Caco-2 (cell line): ENCODE results near the gene NOTCH1. TPM values are rescaled to one million over a fixed set of nuclear protein-coding genes. Genes with fewer than 3 reads are reported as not detected.

ENCODE experiments used
- BruUV-seq: library from RNA; stranded (reverse); fragments of 400-500 nt; replicated peaks from 2 replicates; lab custom pipeline; 2021; lab: Mats Ljungman, UMichigan
- CTCF ChIA-PET: fragments of 300-600 bp; sonication (Branson Sonifier 250); formaldehyde crosslinking; loops from one replicate; lab custom pipeline; 2022; ENCODE audit warnings: antibody characterized with exemption; lab: Charles Lee
- POLR2A ChIA-PET: fragments of 300-600 bp; sonication (Branson Sonifier 250); formaldehyde crosslinking; loops from one replicate; lab custom pipeline; 2022; ENCODE audit warnings: antibody characterized with exemption; lab: Charles Lee
- DNase-seq, 2 experiments: peaks; one replicate each; pipeline versions ENCODE4 v3.0.0 to v3.0.0-alpha.2; 2020 to 2022
- H3K27me3 ChIP-seq: replicated peaks from 2 replicates; pipeline ENCODE4 v1.6.0; 2011; ENCODE audit warnings: low read length; ENCODE audit not compliant: control insufficient read depth, insufficient read depth
- H3K36me3 ChIP-seq: 2 replicates; pipeline ENCODE4 v1.5.1; 2011; ENCODE audit warnings: low read length; ENCODE audit not compliant: control insufficient read depth, insufficient read depth
- H3K4me1 ChIP-seq: fragments of 250-450 bp; sonication (Bioruptor Pico); 2 replicates; pipeline ENCODE4 v1.5.1; 2020; ENCODE audit warnings: mild to moderate bottlenecking
- H3K4me3 ChIP-seq: 2 replicates; pipeline ENCODE4 v1.5.1; 2011; ENCODE audit warnings: low read depth, mild to moderate bottlenecking, control low read depth, low read length
- H3K9me3 ChIP-seq: fragments of 250-450 bp; sonication (Bioruptor Pico); 2 replicates; pipeline ENCODE4 v1.5.1; 2020; ENCODE audit warnings: mild to moderate bottlenecking, moderate library complexity
- H3K27ac Mint-ChIP-seq: one replicate; pipeline ENCODE4 v1.8.0; 2022; ENCODE audit warnings: mixed read lengths; ENCODE audit not compliant: unreplicated experiment
- H3K27me3 Mint-ChIP-seq: one replicate; pipeline ENCODE4 v1.8.0; 2022; ENCODE audit warnings: mixed read lengths; ENCODE audit not compliant: insufficient read depth, unreplicated experiment
- H3K36me3 Mint-ChIP-seq: one replicate; pipeline ENCODE4 v1.8.0; 2022; ENCODE audit warnings: mild to moderate bottlenecking, mixed read lengths; ENCODE audit not compliant: insufficient read depth, unreplicated experiment
- H3K4me1 Mint-ChIP-seq: one replicate; pipeline ENCODE4 v1.8.0; 2022; ENCODE audit warnings: low read depth, mixed read lengths; ENCODE audit not compliant: unreplicated experiment
- H3K4me3 Mint-ChIP-seq: one replicate; pipeline ENCODE4 v1.8.0; 2022; ENCODE audit warnings: mild to moderate bottlenecking, moderate library complexity, mixed read lengths; ENCODE audit not compliant: unreplicated experiment
- H3K9me3 Mint-ChIP-seq: one replicate; pipeline ENCODE4 v1.8.0; 2022; ENCODE audit warnings: mixed read lengths; ENCODE audit not compliant: unreplicated experiment
- CTCF ChIP-seq, 2 experiments: fragments of 200-600 bp in 1 of 2; IDR thresholded peaks; 1 replicate in 1 of 2; 2 replicates in 1 of 2; pipeline versions ENCODE4 v1.5.1 to v1.8.0; 2011 to 2022; ENCODE audit warnings: antibody characterized with exemption in 1 of 2, control low read depth in 1 of 2, inconsistent platforms in 1 of 2, low read depth in 1 of 2, low read length in 1 of 2, mild to moderate bottlenecking in 1 of 2, moderate library complexity in 1 of 2; ENCODE audit not compliant: insufficient read depth in 1 of 2, severe bottlenecking in 1 of 2, unreplicated experiment in 1 of 2
- intact Hi-C: fragments of 100-400 bp; cut with micrococcal nuclease; formaldehyde crosslinking; loops from one replicate; pipeline ENCODE4 v1.10.0; 2022; ENCODE audit not compliant: unreplicated experiment
- total RNA-seq: library from RNA; stranded (reverse); gene quantifications from 2 replicates; pipeline ENCODE4 v1.2.3, GENCODE V29; 2022

The NOTCH1 gene
- total RNA-seq, 1 experiment from 2014 or later, result 6.3 TPM

GRCh38 chr9:136571531-136571930 is 25.7 kb upstream of the NOTCH1 start:
- Mint-ChIP-seq H3K9me3 (no peaks in the 10 kb centered on the region), H3K27ac (peak overlapping the region; percentile 97), H3K4me1 (peaks cover 29% of the 10 kb centered on the region), H3K4me3 (peak overlapping the region; percentile 70), H3K36me3 (peaks cover 6% of the 10 kb centered on the region), H3K27me3 (no peaks in the 10 kb centered on the region)
- H3K36me3 ChIP-seq, result no peaks in the 10 kb centered on the region
- peaks cover 58% of the 10 kb centered on the region for H3K4me1 ChIP-seq
- H3K9me3 ChIP-seq, result no peaks in the 10 kb centered on the region
- POLR2A ChIA-PET, result interaction anchor here (0.6 kb wide), 1 partner anchor 17 kb away, joined by 16 read pairs; no protein-coding TSS in a partner anchor
- no peaks in the 10 kb centered on the region for H3K27me3 ChIP-seq
- DNase-seq, result peak in 1 of 2 experiments; percentile 28
- TSS peak; percentile 83 for BruUV-seq
- intact Hi-C loops, result no loop called here
- CTCF ChIA-PET, result interaction anchor here (1.1 to 1.8 kb wide), 3 partner anchors 15 to 86 kb away, joined by 3 to 7 read pairs (median 4); no protein-coding TSS in a partner anchor
- TF ChIP-seq CTCF (IDR thresholded peaks at IDR 0.05; ENCODE audit: insufficient read depth in 1 of 2, low read depth in 1 of 2, low read length in 1 of 2, severe bottlenecking in 1 of 2, unreplicated experiment in 1 of 2), result no peak
- H3K4me3 ChIP-seq, result no peak overlapping the region

- no peaks in the 10 kb centered on the region for H3K36me3 ChIP-seq
- intact Hi-C loops, result no loop called here
- Mint-ChIP-seq H3K27ac (peak overlapping the region; percentile 97), H3K27me3 (no peaks in the 10 kb centered on the region), H3K9me3 (no peaks in the 10 kb centered on the region), H3K4me3 (peak overlapping the region; percentile 70), H3K4me1 (peaks cover 29% of the 10 kb centered on the region), H3K36me3 (peaks cover 6% of the 10 kb centered on the region)
- ChIA-PET CTCF (interaction anchor here (1.1 to 1.8 kb wide), 3 partner anchors 15 to 86 kb away, joined by 3 to 7 read pairs (median 4); no protein-coding TSS in a partner anchor), POLR2A (interaction anchor here (0.6 kb wide), 1 partner anchor 18 kb away, joined by 16 read pairs; no protein-coding TSS in a partner anchor)
- no peak for DNase-seq
- no TSS peak for BruUV-seq
- H3K9me3 ChIP-seq, result no peaks in the 10 kb centered on the region
- H3K4me3 ChIP-seq, result no peak overlapping the region
- no peaks in the 10 kb centered on the region for H3K27me3 ChIP-seq
- TF ChIP-seq CTCF (IDR thresholded peaks at IDR 0.05; ENCODE audit: insufficient read depth in 1 of 2, low read depth in 1 of 2, low read length in 1 of 2, severe bottlenecking in 1 of 2, unreplicated experiment in 1 of 2), result no peak
- H3K4me1 ChIP-seq, result peaks cover 58% of the 10 kb centered on the region
Observed at GRCh38 chr9:136570916-136571315, 25.1 kb upstream of the NOTCH1 start.

GRCh38 chr9:136570191-136570845 is 24.5 kb upstream of the NOTCH1 start:
- no TSS peak for BruUV-seq
- peaks cover 6% of the 10 kb centered on the region for H3K36me3 Mint-ChIP-seq
- TF ChIP-seq CTCF (IDR thresholded peaks at IDR 0.05; ENCODE audit: insufficient read depth in 1 of 2, low read depth in 1 of 2, low read length in 1 of 2, severe bottlenecking in 1 of 2, unreplicated experiment in 1 of 2), result no peak
- Histone ChIP-seq H3K27me3 (no peaks in the 10 kb centered on the region), H3K36me3 (no peaks in the 10 kb centered on the region), H3K4me1 (peaks cover 58% of the 10 kb centered on the region), H3K4me3 (no peak overlapping the region), H3K9me3 (no peaks in the 10 kb centered on the region)
- H3K27me3 Mint-ChIP-seq, result no peaks in the 10 kb centered on the region
- H3K4me1 Mint-ChIP-seq, result peaks cover 29% of the 10 kb centered on the region
- DNase-seq, result no peak
- H3K9me3 Mint-ChIP-seq, result no peaks in the 10 kb centered on the region
- CTCF ChIA-PET, result no interaction called here
- POLR2A ChIA-PET, result no interaction called here
- H3K4me3 Mint-ChIP-seq, result no peak overlapping the region
- H3K27ac Mint-ChIP-seq, result peak overlapping the region; percentile 97
- intact Hi-C loops, result no loop called here
